M059J (cell line): ENCODE measurements around the gene MRPL47. TPM values are rescaled to one million over a fixed set of nuclear protein-coding genes. Genes with fewer than 3 reads are reported as not detected.
A peak's percentile ranks its signal among the peaks of the same experiment; 100 is the strongest.

Experiments
- DNase-seq: peaks from one replicate; pipeline ENCODE4 v3.0.0-alpha.2; 2012; ENCODE audit warnings: low read depth
- total RNA-seq: library from RNA; depleted of rRNA; stranded (reverse); fragments of >200 nt; shearing (Covaris generic); gene quantifications from 2 replicates; pipeline ENCODE4 v1.2.3, GENCODE V29; 2014; rRNA removed

MRPL47 gene
- total RNA-seq, 1 experiment from 2014 or later = 112 TPM

- no peak for DNase-seq
These were observed 13.1 kb downstream of the MRPL47 start for GRCh38 chr3:179591313-179591712.

GRCh38 chr3:179590669-179591068, 13.8 kb downstream of the MRPL47 start:
- DNase-seq = no peak

- DNase-seq = peak; percentile 22
These were observed 15.3 kb downstream of the MRPL47 start for GRCh38 chr3:179589143-179589542.

DNA sequence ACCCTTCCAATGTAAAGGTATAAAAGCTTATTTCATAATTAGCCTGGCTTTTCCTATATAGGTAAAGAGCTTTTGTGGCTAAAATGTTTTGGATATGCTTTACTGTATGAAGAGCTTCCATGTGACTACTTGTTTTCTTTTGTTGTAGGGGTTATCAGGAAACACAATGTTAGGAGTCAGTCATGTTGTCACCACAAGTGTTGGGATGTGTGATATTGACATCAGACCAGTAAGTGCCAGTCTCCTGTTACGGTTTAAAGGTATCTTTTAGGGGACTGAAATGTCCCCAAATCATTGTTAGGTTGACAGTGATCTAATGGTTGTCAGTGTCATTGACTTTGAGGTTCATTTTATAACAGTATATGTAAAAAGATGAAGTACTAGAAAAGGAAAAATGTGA, 23.4 kb downstream of the MRPL47 start:
- DNase-seq = no peak

DNA sequence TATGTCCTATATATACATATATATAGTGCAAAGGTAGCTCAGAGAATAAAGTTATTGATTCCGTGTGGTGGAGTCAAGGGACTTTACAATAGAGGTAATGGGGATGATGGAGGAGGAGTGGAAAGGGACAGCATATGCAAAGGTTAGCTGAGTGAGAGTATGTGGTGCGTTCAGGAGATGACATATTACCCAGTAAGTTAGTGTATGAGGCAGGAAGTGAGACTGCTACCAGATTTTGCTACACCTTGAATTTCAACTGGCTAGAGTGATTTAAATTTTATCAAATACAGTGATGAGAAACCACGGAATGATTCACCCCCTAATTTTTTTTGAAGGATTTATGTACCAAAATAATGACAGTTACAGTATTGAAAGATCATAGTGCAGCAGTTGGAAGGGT, 38.9 kb downstream of the MRPL47 start:
- no peak for DNase-seq

DNA sequence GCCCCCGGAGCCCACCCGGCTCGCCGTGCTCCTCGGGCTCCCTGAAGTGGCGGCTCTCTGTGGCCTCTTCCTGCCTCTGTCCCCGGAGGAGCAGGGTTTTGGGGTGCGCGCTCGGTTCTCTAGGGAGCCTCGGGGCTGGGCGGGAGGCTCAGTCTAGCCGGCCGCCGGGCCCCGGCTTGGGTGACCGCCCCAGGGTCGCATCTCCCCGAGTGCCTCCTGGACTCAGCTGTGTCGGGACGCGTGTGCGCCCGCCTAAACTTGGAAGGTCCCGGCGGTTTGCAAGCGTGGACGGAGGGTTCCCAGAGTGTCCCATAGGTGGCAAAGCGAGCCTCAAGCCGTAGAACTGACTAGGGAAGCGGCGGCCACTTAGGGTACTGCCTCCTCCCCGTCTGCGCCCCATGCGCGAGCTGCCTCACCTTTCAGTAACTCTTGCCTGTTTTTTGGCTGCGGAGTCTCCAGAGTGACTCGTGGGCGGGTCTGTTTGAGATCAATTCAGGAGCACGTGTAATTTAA, 41.1 kb downstream of the MRPL47 start:
- DNase-seq = peak; percentile 89

DNA sequence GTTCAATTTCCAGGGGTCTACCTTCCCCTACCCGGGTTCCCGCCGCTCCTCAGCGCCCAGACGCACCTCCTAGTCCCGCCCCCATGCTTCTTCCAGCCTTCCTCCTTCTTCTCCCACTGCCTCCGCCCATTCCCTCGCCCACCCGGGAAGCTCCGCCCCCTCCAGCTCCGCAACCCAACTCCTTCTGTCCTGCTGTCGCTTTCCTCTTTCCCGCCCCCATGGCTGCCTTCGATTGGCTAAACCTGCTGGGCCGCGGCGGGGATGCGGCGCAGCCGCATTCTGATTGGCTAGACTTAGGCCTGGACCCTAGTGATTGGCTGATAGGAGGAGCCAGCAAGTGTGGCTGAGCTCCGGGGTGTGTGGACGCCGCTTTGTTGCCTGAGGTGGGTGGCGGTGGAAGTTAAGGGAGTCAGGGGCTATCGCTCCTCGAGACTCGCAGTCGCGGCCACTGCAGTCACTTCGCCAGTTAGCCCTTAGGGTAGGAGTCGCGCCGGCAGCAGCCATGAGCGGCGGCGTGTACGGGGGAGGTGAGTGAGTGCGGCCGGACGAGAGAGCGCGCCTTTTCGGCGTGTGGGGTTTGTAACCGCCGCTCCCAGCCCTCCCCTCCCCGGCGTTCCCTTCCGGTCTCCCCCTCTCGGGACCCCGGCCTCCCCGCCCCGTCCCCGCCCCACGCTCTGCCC, 41.7 kb downstream of the MRPL47 start, which contains the start of gene ACTL6A:
TSS of gene ACTL6A (plus strand) at position 336 of the 680 bp plus-strand sequence. CDS start at position 503, 167 bp downstream.
- DNase-seq = peak; percentile 100

DNA sequence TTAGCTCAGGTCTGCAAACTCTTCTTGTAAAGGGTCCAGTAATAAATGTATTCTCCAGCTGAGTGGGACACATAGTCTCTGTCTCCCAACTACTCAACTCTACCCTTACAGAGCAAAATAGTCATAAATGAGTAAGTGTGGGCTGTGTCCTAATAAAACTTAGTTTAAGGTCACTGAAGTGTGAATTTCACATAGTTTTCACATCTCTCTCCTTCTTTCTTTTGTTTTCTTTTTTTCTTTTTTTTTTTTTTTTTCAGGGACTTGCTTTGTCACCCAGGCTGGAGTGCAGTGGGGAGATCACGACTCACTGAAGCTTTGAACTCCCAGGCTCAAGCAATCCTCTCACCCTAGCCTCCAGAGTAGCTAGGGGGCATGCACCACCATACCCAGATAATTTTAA, 43.6 kb downstream of the MRPL47 start:
- DNase-seq = peak; percentile 36

GRCh38 chr3:179558742-179559364, 45.6 kb downstream of the MRPL47 start:
- peak; percentile 74 for DNase-seq

- DNase-seq = no peak
These were observed 52.9 kb downstream of the MRPL47 start for GRCh38 chr3:179551349-179552105.

- no peak for DNase-seq
These were observed 57.6 kb downstream of the MRPL47 start for GRCh38 chr3:179546814-179547241.

GRCh38 chr3:179544981-179545645, 59.3 kb downstream of the MRPL47 start:
- DNase-seq = peak; percentile 84

GRCh38 chr3:179542375-179542774, 62.1 kb downstream of the MRPL47 start:
- DNase-seq = no peak

- DNase-seq = no peak
These were observed 62.8 kb downstream of the MRPL47 start for GRCh38 chr3:179541596-179541995.

- no peak for DNase-seq
These were observed 63.3 kb downstream of the MRPL47 start for GRCh38 chr3:179541094-179541493.

Other genes with a start within 250 kb of the MRPL47 start
- gene GNB4, start 153.2 kb downstream of the MRPL47 start, total RNA-seq = 38.1 and 57.0 TPM in 2 replicates
- gene ACTL6A, start 41.7 kb downstream of the MRPL47 start, total RNA-seq = 200 and 265 TPM in 2 replicates
- gene NDUFB5, start 156 bp upstream of the MRPL47 start, total RNA-seq = 237 and 307 TPM in 2 replicates
- 14.3 and 15.6 TPM in 2 replicates for gene USP13, start 48.4 kb upstream of the MRPL47 start, total RNA-seq